Stimulated activated CD8-positive, alpha-beta memory T cell treated with anti-CD3 and anti-CD28 coated beads, Interleukin-15, amount 100 ng/mL, for 48 hours (primary cell): ENCODE data around the gene RABAC1.
A peak's percentile ranks its signal among the peaks of the same experiment; 100 is the strongest.

Source experiments
- DNase-seq, 2 donors: peaks; one replicate each; pipeline ENCODE4 v3.0.0-alpha.2; 2020; ENCODE audit warnings: low read depth in 2 of 2

The RABAC1 gene

DNA sequence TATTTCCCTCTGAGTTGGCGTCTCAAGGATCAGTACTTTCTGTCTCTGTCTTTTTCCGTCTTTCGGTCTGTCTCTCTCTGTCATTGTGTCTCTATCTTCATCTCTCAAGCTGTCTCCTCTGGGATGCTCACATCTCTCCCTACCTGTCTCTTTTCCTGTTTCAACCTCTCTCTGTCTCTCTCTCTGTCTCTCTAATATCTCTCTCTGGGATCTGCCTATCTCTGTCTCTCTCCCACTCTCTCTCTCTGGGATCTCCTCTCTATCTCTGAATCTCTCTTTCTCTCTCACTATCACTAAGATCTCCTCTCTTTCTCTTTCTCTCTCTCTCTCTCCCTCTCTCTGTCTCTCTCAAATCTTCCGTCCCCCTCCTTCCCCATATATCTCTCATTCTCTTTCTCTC, 30.9 kb upstream of the RABAC1 start:
- DNase-seq: no peak

DNA sequence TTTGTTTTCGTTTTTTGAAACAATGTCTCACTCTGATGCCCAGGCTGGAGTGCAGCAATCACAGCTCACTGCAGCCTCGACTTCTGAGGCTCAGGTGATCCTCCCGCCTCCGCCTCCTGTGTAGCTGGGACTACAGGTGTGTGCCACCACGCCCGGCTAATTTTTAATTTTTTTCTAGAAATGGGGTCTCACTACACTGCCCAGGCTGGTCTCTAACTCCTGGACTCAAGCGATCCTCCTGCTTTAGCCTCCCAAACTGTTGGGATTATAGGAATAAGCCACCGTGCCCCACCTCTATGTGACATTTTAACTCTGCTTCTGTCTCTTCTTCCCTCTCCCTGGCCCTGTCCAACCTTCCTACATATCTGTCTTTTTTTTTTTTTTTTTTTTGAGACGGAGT, 29.8 kb upstream of the RABAC1 start:
- DNase-seq: no peak

DNA sequence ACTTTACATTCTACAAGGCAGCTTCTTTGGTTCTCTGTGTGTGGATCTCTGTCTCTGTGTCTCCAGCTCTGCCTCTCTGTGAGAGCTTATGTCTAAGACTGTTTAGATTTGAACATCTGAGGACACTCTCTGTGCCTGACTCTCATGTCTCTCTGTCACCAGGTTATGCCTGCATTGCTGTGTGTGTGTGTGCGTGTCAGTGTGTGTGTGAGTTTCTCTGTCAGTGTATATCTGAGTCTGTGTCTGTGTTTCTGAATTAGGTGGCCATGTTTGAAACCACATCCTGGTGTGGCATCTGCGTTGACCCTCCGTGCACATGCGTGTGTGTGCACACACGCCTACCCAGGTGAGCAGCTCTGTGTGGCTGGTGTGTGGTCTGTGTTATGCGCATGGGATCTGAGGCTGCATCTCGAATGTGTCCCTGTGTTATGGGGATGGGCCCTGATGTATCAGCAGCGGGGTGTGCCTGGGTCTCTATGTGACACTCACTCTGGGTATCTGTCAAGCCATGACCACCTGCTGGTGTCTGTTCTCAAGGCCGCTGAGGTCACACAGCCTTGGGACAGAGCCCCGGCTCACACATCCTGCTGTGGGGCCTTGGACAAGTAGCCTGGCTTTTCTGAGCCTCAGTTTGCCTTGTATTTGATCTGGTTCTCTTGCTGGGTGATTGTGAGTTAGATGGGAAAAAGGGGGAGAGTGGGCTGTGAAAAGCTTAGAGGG, 28.2 kb upstream of the RABAC1 start:
- DNase-seq: no peak

- no peak for DNase-seq
Observed at GRCh38 chr19:41984961-41985360, 25.8 kb upstream of the RABAC1 start.

GRCh38 chr19:41981724-41982123, 22.6 kb upstream of the RABAC1 start:
- DNase-seq: no peak

GRCh38 chr19:41978470-41978869, 19.3 kb upstream of the RABAC1 start:
- no peak for DNase-seq

DNA sequence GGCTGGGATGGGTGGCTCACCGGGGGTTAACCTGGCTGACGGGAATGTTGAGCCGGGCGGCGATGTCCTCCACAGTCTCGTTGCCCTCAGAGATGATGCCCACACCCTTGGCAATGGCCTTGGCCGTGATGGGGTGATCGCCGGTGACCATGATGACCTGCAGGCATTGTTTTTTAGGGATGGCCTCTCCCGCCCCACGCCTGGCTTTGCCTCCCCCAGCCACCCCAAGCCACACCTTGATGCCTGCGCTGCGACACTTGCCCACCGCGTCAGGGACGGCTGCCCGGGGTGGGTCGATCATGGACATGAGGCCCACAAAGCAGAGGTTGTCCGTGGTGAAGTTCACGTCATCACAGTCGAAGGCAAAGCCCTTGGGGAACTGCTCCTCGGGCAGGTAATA, 18.8 kb upstream of the RABAC1 start:
- no peak for DNase-seq

DNA sequence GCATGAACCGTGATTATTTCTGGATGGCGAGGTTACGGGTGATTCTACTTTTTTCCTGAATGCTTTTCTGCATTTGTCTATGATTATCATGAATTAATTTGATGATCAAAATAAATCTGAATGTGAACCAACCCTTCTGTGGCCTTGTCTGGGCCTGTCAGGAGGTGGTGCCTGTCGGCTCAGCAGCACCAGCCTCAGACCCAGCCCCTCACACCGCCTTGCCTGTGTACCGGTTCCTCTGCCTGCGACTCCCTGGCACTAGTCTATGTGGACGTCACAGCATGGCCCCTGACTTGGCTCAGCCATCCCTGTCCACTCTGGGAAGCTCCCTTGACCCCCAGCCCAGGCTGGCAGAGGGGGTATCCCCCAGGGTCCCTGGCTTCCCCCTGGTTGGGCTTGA, 15.5 kb upstream of the RABAC1 start:
- no peak for DNase-seq

GRCh38 chr19:41971363-41971762, 12.2 kb upstream of the RABAC1 start:
- DNase-seq: no peak

DNA sequence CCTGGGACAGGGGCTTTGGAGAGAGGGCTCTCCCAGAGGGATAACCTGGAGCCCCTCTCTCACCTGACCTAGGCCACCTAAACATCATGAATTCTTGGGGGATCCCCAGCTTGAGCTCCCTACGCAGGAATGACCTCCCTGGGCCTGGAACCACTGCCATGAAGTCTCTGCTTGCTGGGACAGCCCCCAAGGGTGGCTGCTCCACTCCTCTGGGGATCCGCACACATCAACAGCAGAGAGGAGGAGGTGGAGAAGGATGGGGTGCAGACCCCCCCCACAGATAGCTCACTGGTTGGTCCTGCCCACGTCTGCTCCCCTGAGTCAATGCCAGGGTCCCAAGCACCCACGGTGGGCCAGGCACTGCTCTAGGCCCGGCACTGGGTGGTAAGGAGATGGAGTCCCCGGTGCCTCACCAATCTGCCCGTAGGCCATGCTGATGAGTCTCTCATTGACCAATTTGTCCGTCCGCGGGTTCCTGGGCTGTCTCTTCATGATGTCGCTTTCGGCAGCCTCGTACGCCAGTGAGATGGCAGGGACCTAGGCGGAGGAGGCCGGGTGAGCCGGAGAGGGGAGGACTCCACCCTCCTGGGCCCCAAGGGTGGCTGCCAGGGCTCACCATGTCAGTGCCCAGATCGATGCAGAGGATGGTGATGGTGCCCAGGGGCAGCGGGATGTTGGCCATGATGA, 10.8 kb upstream of the RABAC1 start:
- DNase-seq: no peak

DNA sequence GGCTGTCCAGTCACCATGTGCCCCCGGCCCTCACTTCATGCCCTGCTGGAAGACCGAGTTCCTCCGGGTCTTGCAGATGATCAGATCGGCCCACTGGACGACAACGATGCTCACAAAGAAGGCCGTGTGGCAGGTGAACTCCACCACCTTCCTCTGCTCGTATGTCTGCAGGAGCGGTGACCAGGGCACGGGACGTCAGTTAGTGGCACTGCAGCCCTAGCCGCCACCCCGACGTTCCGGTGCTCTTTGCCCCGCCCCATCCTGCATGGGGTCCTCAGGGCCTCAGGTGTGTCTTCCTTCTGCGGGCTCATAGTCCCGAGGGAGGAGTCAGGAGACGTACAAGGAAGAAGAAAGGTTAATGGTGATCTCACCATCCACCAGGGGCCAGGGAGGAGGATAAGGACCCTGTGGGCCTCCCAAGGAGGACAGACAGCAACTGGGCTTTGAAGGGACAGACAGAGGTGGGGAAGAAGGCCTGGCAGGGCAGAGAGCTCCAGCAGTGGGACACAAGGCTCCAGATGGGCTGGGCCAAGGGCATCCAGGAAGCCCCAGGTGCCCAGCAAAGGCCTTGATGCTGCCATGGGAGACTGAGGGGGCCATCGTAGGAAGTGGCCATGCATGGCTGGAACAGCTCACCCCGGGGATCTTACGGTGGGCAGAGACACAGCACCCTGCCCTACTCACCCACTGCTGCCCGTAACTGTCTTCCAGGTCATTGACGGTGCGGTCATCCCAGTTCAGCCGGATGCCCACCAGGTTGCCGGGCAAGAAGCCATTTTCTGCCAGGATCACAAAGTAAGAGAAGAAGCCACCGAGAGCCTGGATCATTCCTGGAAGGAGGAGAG, 9.9 kb upstream of the RABAC1 start:
- no peak for DNase-seq

GRCh38 chr19:41967054-41967783, 8.1 kb upstream of the RABAC1 start:
- no peak for DNase-seq

DNA sequence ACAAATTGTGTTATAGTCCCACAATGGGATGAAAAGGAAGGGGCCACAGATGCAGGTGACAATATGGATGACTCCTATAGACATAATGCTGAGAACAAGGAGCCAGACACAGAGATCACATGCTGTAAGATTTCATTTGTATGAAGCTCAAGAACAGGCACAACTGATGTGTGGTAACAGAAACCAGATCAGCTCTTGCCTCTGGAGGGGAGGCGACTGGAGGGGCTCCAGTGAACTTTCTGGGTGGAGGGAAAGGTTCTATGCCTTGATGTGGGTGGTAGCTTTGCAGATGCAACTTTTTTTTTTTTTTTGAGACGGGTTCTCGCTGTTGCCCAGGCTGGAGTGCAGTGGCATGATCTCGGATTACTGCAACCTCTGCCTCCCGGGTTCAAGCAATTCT, 6.0 kb upstream of the RABAC1 start:
- no peak for DNase-seq

DNA sequence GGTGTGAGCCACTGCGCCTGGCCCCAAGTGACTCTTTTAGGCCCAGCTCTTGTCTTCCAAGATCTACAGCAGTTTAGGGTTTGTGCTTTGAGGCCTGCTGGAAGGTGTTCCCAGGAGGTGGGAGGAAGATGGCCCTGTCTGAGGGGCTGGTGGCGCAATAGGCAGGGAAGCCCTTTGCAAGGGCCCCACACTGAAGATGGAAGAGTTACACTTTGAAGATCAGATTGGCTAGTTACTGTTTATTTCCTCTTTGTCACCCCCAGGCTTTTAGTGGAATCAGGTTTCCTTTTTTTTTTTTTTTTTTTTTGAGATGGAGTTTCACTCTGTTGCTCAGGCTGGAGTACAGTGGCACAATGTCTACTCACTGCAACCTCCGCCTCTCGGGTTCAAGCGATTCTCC, 1.9 kb upstream of the RABAC1 start:
- DNase-seq: no peak

- peak; percentile 63 to 78 for DNase-seq
Observed at GRCh38 chr19:41958367-41959055, 610 bp downstream of the RABAC1 start.

GRCh38 chr19:41957838-41958366, 1.2 kb downstream of the RABAC1 start:
- DNase-seq: no peak

- DNase-seq: no peak
Observed at GRCh38 chr19:41957161-41957837, 1.8 kb downstream of the RABAC1 start.

- DNase-seq: no peak
Observed at GRCh38 chr19:41956621-41957020, 2.5 kb downstream of the RABAC1 start.

GRCh38 chr19:41955521-41955920, 3.6 kb downstream of the RABAC1 start:
- DNase-seq: no peak

DNA sequence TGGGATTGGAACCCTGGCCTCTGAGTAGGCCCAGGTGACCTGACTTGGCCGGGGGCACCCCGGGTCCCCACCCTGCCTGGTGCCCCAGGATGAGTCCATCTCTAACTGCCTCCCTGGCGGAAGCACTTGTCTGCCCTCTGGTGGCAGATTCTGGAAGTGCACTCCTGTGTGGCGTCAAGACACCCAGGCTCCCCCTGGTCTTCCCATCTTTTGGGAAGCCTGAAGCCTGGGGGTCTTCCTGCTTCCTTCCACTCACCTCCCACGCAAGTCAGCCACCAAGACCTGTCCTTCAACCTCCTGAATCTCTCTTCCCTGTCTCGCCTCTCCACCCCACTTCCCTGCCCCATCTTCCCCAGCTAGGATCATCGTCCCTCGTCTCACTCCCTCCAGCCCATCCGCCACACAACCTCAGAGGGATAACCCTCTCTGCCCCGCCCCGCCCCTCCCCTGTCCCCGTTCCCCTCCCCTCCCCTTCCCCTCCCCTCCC, 7.4 kb downstream of the RABAC1 start:
- DNase-seq: peak; percentile 71 to 72
